Fibroblast of skin of right quadriceps (primary cell): ENCODE measurements around the gene MARS1.

Source experiments
- DNase-seq: peaks from one replicate; pipeline ENCODE4 v3.0.0-alpha.2; 2013

The MARS1 gene

GRCh38 chr12:57459055-57459749 is 28.7 kb upstream of the MARS1 start:
- DNase-seq, result peak; percentile 96

GRCh38 chr12:57459750-57460467 is 28.0 kb upstream of the MARS1 start, which contains the start of gene GLI1:
GLI1 (plus strand) TSS chr12:57459785; CDS start chr12:57463692, 3,907 bp downstream.
- peak; percentile 29 for DNase-seq

GRCh38 chr12:57460468-57460784 is 27.4 kb upstream of the MARS1 start:
- no peak for DNase-seq

GRCh38 chr12:57460841-57461275 is 27.0 kb upstream of the MARS1 start:
- DNase-seq, result no peak

- DNase-seq, result peak; percentile 84
Measured at GRCh38 chr12:57461276-57461916, 26.5 kb upstream of the MARS1 start.

GRCh38 chr12:57461917-57462250 is 26.0 kb upstream of the MARS1 start:
- DNase-seq, result no peak

- DNase-seq, result peak; percentile 93
Measured at GRCh38 chr12:57462251-57462911, 25.5 kb upstream of the MARS1 start.

GRCh38 chr12:57462912-57463253 is 25.0 kb upstream of the MARS1 start:
- DNase-seq, result no peak

- DNase-seq, result no peak
Measured at GRCh38 chr12:57464569-57464968, 23.3 kb upstream of the MARS1 start.

- no peak for DNase-seq
Measured at GRCh38 chr12:57465030-57465746, 22.7 kb upstream of the MARS1 start.

GRCh38 chr12:57465747-57466505 is 21.9 kb upstream of the MARS1 start:
- no peak for DNase-seq

GRCh38 chr12:57467212-57467874 is 20.5 kb upstream of the MARS1 start:
- DNase-seq, result no peak

- no peak for DNase-seq
Measured at GRCh38 chr12:57467915-57468314, 20.0 kb upstream of the MARS1 start.

- no peak for DNase-seq
Measured at GRCh38 chr12:57469296-57470164, 18.3 kb upstream of the MARS1 start.

- no peak for DNase-seq
Measured at GRCh38 chr12:57470286-57470969, 17.4 kb upstream of the MARS1 start.

- DNase-seq, result no peak
Measured at GRCh38 chr12:57470970-57471656, 16.8 kb upstream of the MARS1 start.

- no peak for DNase-seq
Measured at GRCh38 chr12:57471661-57472060, 16.2 kb upstream of the MARS1 start.

GRCh38 chr12:57472391-57472790 is 15.5 kb upstream of the MARS1 start:
- no peak for DNase-seq

GRCh38 chr12:57473392-57473791 is 14.5 kb upstream of the MARS1 start:
- DNase-seq, result no peak
